HG02981 (cell line): Measurements from ENCODE around the gene THBS3.
"Not testable (repeated sequence)": the region's sequence is repeated elsewhere in the genome, so short reads cannot be mapped to it uniquely, and the experiment has no call there.

Experiments used
- ATAC-seq: cut with Tn5 transposase; IDR thresholded peaks from one replicate; pipeline ENCODE4 v1.9.1; 2021; ENCODE audit warnings: mild to moderate bottlenecking, moderate library complexity; ENCODE audit not compliant: unreplicated experiment

THBS3 gene

GRCh38 chr1:155175281-155175926 lies 32.3 kb downstream of the THBS3 start:
- ATAC-seq = no peak

- no peak for ATAC-seq
Measured at GRCh38 chr1:155174324-155175280, 33.1 kb downstream of the THBS3 start.

- ATAC-seq = no peak
Measured at GRCh38 chr1:155173478-155174323, 34.0 kb downstream of the THBS3 start, which contains the start of gene TRIM46. Gene TRIM46 (plus strand): TSS chr1:155173849. CDS start chr1:155173967, 118 bp downstream.

GRCh38 chr1:155172732-155173477 lies 34.8 kb downstream of the THBS3 start, which contains the start of gene KRTCAP2:
Gene KRTCAP2 (minus strand): TSS chr1:155173304. CDS start chr1:155173224, 80 bp downstream.
- peak; percentile 61 for ATAC-seq

GRCh38 chr1:155171836-155172731 lies 35.6 kb downstream of the THBS3 start:
- no peak for ATAC-seq

GRCh38 chr1:155170806-155171205 lies 36.9 kb downstream of the THBS3 start:
- ATAC-seq = no peak

GRCh38 chr1:155170101-155170785 lies 37.5 kb downstream of the THBS3 start:
- no peak for ATAC-seq

- ATAC-seq = no peak
Measured at GRCh38 chr1:155169541-155169940, 38.2 kb downstream of the THBS3 start.

- no peak for ATAC-seq
Measured at GRCh38 chr1:155168456-155169210, 39.1 kb downstream of the THBS3 start.

GRCh38 chr1:155168105-155168445 lies 39.6 kb downstream of the THBS3 start:
- ATAC-seq = not testable (repeated sequence)

- no peak for ATAC-seq
Measured at GRCh38 chr1:155167166-155168104, 40.3 kb downstream of the THBS3 start.

GRCh38 chr1:155166471-155167165 lies 41.1 kb downstream of the THBS3 start:
- no peak for ATAC-seq

- no peak for ATAC-seq
Measured at GRCh38 chr1:155166051-155166470, 41.6 kb downstream of the THBS3 start.

- not testable (repeated sequence) for ATAC-seq
Measured at GRCh38 chr1:155164625-155165024, 43.1 kb downstream of the THBS3 start.

GRCh38 chr1:155163785-155164184 lies 43.9 kb downstream of the THBS3 start:
- not testable (repeated sequence) for ATAC-seq

- ATAC-seq = not testable (repeated sequence)
Measured at GRCh38 chr1:155162631-155163030, 45.1 kb downstream of the THBS3 start.
